Measurements from ENCODE around the gene ZMYM4.
"Not testable (repeated sequence)": the region's sequence is repeated elsewhere in the genome, so short reads cannot be mapped to it uniquely, and the experiment has no call there.

ZMYM4 gene

DNA sequence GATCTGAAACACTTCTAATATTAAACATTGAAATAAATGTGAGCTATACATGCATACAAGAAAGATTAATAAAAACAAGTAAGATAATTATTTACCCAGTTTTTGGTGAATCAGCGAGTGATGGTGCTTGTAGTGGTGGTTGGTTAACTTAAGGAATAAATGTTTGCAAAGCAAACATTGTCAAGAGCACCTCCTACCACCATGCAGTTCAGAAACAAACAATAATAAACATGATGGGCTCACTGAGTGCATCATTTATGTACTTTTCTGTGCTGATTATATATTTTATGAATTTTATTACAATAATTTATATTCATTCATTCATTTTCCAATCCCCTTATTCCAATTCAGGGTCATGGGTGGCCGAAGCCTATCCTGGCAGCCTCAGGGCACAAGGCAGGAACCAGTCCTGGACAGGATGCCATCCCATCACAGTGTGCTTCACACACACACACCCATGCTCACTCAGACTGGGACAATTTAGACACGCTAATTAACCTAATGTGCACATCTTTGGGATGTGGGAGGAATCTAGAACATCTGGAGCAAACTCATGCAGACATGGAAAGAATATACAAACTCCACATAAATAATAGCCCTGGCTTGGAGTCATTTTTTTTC lies 57.8 kb downstream of the ZMYM4 start:
- DNase-seq (ENCODE audit: low read depth): peak; percentile 3

- not testable (repeated sequence) for DNase-seq (ENCODE audit: low read depth)
Measured at GRCh38 chr1:35331618-35332017, 63.1 kb downstream of the ZMYM4 start.

DNA sequence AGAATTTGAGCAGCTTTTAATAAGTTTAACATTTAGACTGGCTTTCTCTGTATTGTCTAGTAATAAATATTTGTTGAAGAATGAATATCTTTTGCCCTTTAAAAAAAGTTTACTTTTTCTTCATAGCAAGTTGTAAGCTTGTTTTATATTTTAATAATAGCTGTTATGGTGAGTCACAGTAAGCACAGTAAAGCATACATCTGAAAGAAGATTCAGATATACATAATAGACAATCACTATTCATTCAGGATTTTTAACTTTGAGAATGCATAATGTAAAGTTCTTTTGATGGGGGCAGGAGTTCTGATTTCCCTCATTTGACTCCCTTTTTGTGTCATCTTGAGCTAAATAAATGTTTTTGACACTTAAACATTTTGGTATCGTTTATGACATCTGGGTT lies 66.0 kb downstream of the ZMYM4 start:
- DNase-seq (ENCODE audit: low read depth): no peak

DNA sequence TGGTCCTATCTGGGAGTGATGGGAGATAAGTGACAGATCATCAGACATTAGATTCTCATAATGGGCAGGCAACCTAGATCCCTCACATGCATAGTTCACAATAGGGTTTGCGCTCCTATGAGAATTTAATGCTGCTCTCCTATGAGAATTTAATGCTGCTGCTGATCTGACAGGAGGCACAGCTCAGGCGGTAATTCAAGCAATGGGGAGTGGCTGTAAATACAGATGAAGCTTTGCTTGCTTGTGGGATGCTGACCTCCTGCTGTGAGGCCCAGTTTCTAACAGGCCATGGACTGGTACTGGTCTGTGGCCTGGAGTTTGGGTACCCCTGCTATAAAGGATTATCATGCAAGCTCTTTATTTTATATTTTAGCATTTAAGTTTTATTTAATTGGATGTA lies 72.0 kb downstream of the ZMYM4 start:
- DNase-seq (ENCODE audit: low read depth): no peak

DNA sequence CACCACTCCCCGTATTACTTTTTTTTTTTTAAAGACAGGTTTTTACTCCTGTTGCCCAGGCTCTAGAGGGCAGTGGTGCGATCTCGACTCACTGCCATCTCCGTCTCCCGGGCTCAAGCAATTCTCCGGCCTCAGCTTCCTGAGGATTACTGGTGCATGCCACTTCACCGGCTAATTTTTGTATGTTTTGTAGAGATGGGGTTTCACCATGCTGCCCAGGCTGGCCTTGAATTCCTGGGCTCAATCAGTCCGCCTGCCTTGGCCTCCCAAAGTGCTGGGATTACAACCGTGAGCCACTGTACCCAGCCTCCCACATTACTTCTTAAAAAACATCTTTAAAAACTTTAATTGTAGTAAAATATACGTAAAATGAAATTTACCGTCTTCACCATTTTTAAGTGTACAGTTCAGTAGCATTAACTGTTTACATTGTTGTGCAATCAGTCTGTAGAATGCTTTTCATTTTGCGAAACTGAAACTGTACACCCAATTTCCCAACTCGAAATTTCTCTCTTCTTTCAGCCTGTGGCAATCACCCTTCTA lies 77.0 kb downstream of the ZMYM4 start:
- DNase-seq (ENCODE audit: low read depth): no peak

DNA sequence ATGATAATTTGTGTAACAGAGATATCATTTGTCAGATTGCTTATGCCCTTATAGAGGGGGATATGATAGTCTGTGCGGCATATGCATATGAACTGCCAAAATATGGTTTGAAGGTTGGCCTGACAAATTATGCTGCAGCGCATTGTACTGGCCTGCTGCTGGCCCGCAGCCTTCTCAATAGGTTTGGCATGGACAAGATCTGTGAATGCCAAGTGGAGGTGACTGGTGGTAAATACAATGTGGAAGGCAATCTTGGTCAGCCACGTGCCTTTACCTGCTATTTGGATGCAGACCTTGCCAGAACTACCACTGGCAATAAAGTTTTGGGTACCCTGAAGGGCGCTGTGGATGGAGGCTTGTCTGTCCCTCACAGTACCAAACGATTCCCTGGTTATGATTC lies 82.4 kb downstream of the ZMYM4 start:
- DNase-seq (ENCODE audit: low read depth): no peak

- no peak for DNase-seq (ENCODE audit: low read depth)
Measured at GRCh38 chr1:35359995-35360394, 91.5 kb downstream of the ZMYM4 start.

- DNase-seq (ENCODE audit: low read depth): no peak
Measured at GRCh38 chr1:35361638-35362037, 93.1 kb downstream of the ZMYM4 start.

DNA sequence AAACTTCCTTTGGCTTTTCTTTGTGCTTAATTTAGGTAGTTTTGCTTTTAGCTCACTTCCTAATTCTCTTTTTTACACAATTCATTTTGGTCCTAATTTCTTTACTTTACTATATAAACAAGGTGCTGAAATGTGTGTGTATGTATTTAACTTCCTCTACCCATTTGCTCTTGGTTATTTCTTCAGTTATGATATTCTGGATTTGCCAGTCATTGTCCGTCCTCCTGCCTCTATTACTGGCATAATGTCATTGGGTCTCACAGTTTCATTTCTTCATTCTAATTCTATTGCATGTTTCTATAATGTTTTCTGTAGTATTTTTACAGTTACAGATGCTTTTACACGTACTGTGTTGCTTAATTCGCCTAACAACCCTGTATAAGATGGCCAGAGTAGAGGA lies 96.2 kb downstream of the ZMYM4 start:
- DNase-seq (ENCODE audit: low read depth): no peak

- no peak for DNase-seq (ENCODE audit: low read depth)
Measured at GRCh38 chr1:35367914-35368313, 99.4 kb downstream of the ZMYM4 start.

DNA sequence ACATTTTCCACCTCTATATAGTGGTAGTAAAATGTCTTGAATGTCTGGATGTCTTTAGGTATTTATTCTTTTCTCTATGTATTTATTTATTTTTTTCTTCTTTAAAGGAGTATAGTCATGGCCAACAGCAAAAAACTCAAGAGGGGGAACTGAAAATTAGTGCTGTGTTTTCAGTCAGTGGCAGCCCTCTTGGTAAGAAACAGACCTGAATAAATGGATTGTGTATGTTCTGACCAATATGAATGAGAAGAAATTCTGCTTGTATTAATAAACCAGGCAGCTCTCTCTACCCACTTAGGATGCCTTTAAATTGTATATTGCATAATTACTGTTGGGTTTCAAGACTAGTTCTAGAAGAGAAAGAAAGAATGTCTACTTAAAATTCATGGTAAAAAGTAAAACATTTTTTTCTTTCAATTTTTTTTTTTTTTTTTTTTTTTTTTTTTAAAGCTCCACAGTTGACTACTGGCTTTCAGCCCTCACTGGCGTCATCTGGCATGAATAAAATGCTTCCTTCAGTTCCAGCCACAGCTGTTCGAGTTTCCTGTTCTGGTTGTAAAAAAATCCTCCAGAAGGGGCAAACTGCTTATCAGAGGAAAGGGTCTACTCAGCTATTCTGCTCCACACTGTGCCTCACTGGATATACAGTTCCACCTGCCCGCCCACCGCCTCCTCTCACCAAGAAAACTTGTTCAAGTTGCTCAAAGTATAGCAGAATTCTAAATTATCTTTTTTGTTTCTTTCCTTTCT lies 101.6 kb downstream of the ZMYM4 start:
- peak; percentile 75 for DNase-seq (ENCODE audit: low read depth)

GRCh38 chr1:35371506-35371905 lies 103.0 kb downstream of the ZMYM4 start:
- DNase-seq (ENCODE audit: low read depth): peak; percentile 5

- DNase-seq (ENCODE audit: low read depth): peak; percentile 49
Measured at GRCh38 chr1:35377555-35377954, 109.0 kb downstream of the ZMYM4 start.

GRCh38 chr1:35379317-35380000 lies 111.0 kb downstream of the ZMYM4 start:
- no peak for DNase-seq (ENCODE audit: low read depth)

- DNase-seq (ENCODE audit: low read depth): not testable (repeated sequence)
Measured at GRCh38 chr1:35380111-35380510, 111.6 kb downstream of the ZMYM4 start.

- DNase-seq (ENCODE audit: low read depth): no peak
Measured at GRCh38 chr1:35382107-35382506, 113.6 kb downstream of the ZMYM4 start.

DNA sequence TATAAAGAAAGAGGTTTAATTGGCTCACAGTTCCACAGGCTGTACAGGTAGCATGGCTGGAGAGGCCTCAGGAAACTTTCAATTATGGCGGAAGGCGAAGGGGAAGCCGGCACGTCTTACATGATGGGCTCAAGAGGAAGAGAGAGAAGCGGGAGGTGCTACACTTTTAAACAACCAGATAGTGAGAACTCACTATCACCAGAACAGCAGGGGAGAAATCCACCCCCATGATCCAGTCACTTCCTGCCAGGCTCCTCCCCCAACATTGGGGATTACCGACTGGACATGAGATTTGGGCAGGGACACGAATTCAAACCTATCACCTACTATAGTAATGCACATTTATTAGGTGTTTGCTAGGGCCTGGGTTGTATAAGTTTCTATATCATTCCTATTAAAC lies 117.8 kb downstream of the ZMYM4 start:
- DNase-seq (ENCODE audit: low read depth): no peak

- DNase-seq (ENCODE audit: low read depth): no peak
Measured at GRCh38 chr1:35386959-35387358, 118.5 kb downstream of the ZMYM4 start.

DNA sequence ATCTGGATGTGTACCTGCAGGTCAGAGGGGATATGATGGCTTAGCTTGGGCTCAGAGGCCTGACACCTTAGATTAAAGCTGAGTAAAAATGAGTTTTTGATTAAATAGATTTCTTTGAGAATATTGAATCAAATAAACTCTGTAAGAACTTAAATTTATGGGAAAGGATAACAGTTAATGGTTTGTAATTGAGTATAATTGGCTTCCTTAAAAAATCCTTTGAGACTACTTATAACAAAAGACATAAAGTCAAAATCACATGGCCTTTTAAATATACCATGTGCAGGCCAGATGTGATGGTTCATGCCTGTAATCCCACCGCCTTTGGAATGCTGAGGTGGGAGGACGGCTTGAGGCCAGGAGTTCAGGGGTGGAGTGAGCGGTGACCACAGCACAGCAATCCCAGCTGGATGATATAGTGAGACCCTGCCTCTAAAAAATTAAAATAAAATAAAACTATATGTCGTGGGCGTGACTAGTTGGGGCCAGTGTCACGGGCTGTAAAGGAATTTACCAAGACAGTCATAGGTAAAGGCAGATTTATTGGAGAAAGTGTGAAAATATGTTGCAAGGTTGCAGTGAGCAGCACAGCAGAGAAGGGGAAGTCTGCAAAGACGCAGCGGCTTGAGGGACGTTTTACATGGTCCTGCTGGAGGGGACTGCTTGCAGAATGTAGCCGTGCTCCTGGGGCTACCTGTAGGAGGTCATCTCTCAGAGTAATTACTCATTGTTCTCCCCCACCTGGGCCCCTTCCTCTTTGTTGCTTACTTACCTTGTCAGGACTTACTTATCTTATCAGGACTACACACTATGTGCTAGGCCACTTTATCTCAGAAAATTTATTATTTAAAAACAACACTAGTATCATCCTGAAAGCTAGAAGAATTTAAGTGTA lies 122.3 kb downstream of the ZMYM4 start:
- DNase-seq (ENCODE audit: low read depth): no peak

GRCh38 chr1:35394386-35394785 lies 125.9 kb downstream of the ZMYM4 start:
- DNase-seq (ENCODE audit: low read depth): no peak

GRCh38 chr1:35398739-35399138 lies 130.2 kb downstream of the ZMYM4 start:
- DNase-seq (ENCODE audit: low read depth): no peak

- DNase-seq (ENCODE audit: low read depth): no peak
Measured at GRCh38 chr1:35401049-35401448, 132.5 kb downstream of the ZMYM4 start.
